GM12892 (cell line): ENCODE measurements around the gene TBKBP1.
"Not testable (repeated sequence)": the region's sequence is repeated elsewhere in the genome, so short reads cannot be mapped to it uniquely, and the experiment has no call there.

ENCODE experiments used
- POLR2A ChIP-seq: IDR thresholded peaks from 2 replicates; pipeline ENCODE4 v1.6.1; 2011; ENCODE audit warnings: low read depth, low read length, control low read depth
- POLR2AphosphoS5 ChIP-seq: IDR thresholded peaks from 2 replicates; pipeline ENCODE4 v1.6.1; 2011; ENCODE audit warnings: low read depth, low read length, control low read depth
- TAF1 ChIP-seq: IDR thresholded peaks from 2 replicates; pipeline ENCODE4 v1.6.1; 2011; ENCODE audit warnings: low read depth, mild to moderate bottlenecking, control low read depth, low read length, borderline replicate concordance

DNA sequence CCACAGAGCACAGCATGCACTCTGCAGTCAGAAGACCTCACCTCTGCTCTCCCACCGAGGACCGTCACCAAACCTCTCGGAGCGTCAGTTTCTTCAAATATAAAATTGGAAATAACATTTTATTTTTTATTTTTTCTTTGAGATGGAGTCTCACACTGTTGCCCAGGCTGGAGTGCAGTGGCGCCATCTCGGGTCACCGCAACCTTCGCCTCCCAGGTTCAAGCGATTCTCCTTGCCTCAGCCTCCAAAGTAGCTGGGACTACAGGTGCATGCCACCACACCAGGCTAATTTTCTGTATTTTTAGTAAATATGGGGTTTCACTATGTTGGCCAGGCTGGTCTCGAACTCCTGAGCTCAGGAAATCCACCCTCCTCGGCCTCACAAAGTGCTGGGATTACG, 46.0 kb downstream of the TBKBP1 start:
- TF ChIP-seq TAF1, POLR2A, POLR2AphosphoS5: not testable (repeated sequence)
